Measurements from ENCODE around the gene ICAM1. TPM values are rescaled to one million over a fixed set of nuclear protein-coding genes. Genes with fewer than 3 reads are reported as not detected.

The ICAM1 gene
- total RNA-seq, 1 experiment from 2014 or later: 23.8 TPM

DNA sequence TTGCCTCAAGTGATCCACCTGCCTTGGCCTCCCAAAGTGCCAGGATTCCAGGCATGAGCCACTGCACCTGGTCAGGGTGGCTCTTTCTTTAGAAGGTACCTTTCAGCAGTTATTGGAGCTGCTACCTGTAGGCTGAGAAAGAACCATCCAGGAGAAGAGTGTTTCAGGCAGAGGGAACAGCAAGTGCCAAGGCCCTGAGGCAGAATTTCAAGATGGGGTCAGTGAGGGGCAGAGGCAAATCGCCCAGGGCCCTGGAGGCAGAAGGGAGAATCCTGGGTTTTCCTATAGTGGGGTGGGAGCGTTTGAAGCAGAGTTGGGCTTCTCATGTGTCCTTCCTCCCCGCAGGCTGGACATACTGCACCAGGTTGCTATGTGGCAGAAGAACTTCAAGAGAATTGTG, 16.7 kb upstream of the ICAM1 start:
- peaks cover 13% of the 10 kb centered on the region; the same call in 1 of the 2 replicates for H3K36me3 ChIP-seq (ENCODE audit: low read depth)
- ChIA-PET CTCF (interaction anchor here (0.6 kb wide), 1 partner anchor 177 kb away, joined by 8 read pairs; no protein-coding TSS in a partner anchor), POLR2A (ENCODE audit: unreplicated experiment) (no interaction called here)
- peaks cover 4% of the 10 kb centered on the region; the same call in 1 of the 2 replicates for H3K4me1 ChIP-seq (replicated peaks; ENCODE audit: insufficient read depth)
- H3K27me3 ChIP-seq (ENCODE audit: insufficient read depth, low read depth): no peaks in the 10 kb centered on the region
- no peaks in the 10 kb centered on the region for H3K9me3 ChIP-seq (ENCODE audit: insufficient read depth, low read depth)
- H3K4me2 ChIP-seq: no peak overlapping the region
- no peaks in the 10 kb centered on the region for H3K9me2 ChIP-seq (ENCODE audit: insufficient read depth)
- TF ChIP-seq EZH2 (IDR thresholded peaks at IDR 0.05; ENCODE audit: low read depth): no peak
- TF ChIP-seq, protein P1, sequence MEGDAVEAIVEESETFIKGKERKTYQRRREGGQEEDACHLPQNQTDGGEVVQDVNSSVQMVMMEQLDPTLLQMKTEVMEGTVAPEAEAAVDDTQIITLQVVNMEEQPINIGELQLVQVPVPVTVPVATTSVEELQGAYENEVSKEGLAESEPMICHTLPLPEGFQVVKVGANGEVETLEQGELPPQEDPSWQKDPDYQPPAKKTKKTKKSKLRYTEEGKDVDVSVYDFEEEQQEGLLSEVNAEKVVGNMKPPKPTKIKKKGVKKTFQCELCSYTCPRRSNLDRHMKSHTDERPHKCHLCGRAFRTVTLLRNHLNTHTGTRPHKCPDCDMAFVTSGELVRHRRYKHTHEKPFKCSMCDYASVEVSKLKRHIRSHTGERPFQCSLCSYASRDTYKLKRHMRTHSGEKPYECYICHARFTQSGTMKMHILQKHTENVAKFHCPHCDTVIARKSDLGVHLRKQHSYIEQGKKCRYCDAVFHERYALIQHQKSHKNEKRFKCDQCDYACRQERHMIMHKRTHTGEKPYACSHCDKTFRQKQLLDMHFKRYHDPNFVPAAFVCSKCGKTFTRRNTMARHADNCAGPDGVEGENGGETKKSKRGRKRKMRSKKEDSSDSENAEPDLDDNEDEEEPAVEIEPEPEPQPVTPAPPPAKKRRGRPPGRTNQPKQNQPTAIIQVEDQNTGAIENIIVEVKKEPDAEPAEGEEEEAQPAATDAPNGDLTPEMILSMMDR (conservative IDR thresholded peaks at IDR 0.05): no peak
- H2AFZ ChIP-seq: no peak overlapping the region
- H3K79me2 ChIP-seq (ENCODE audit: low read depth): peaks cover 24% of the 10 kb centered on the region
- no peak for DNase-seq
- peaks cover 7% of the 10 kb centered on the region; the same call in 1 of the 2 replicates for H4K20me1 ChIP-seq (ENCODE audit: insufficient read depth)
- H3F3A ChIP-seq (ENCODE audit: insufficient read depth, low read depth): peaks cover 47% of the 10 kb centered on the region
- intact Hi-C loops (cut with micrococcal nuclease; ENCODE audit: unreplicated experiment): loop anchor here (5.0 kb wide), 3 partner anchors 62 to 157 kb away; partner anchors contain the start of genes DNMT1 and EIF3G
- H3K4me3 ChIP-seq: no peak overlapping the region
- no peak overlapping the region for H3K27ac ChIP-seq
- no TSS peak for BruUV-seq (replicated peaks)

DNA sequence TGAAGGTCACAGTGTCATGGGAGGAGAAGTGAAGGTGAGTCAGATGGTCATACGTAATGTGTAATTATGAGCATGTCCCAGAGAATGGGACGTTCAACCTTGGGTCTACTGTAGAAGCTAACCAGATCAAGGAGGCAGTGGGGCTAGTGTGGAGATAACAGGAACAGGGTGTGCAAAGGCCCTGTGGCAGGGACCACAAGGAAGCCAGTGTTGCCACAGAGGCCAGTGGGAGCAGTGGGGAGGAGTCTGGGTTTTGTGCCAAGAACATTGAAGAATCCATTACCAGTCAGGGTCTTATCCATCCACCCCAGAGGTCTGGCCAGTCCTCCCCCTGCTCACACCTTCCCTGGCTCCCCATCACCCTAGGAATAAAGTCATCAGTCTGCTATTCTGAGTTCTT, 15.6 kb upstream of the ICAM1 start:
- peaks cover 7% of the 10 kb centered on the region; the same call in 1 of the 2 replicates for H4K20me1 ChIP-seq (ENCODE audit: insufficient read depth)
- H3K36me3 ChIP-seq (ENCODE audit: low read depth): peaks cover 13% of the 10 kb centered on the region; the same call in 1 of the 2 replicates
- DNase-seq: no peak
- peaks cover 55% of the 10 kb centered on the region for H3F3A ChIP-seq (ENCODE audit: insufficient read depth, low read depth)
- no peaks in the 10 kb centered on the region for H3K9me2 ChIP-seq (ENCODE audit: insufficient read depth)
- H2AFZ ChIP-seq: no peak overlapping the region
- BruUV-seq (replicated peaks): no TSS peak
- TF ChIP-seq, protein P1 (conservative IDR thresholded peaks at IDR 0.05): no peak
- no peak for TF ChIP-seq EZH2 (IDR thresholded peaks at IDR 0.05; ENCODE audit: low read depth)
- peaks cover 12% of the 10 kb centered on the region for H3K4me1 ChIP-seq (replicated peaks; ENCODE audit: insufficient read depth)
- H3K4me3 ChIP-seq: no peak overlapping the region
- ChIA-PET CTCF (no interaction called here), POLR2A (ENCODE audit: unreplicated experiment) (no interaction called here)
- H3K4me2 ChIP-seq: no peak overlapping the region
- peaks cover 24% of the 10 kb centered on the region for H3K79me2 ChIP-seq (ENCODE audit: low read depth)
- no peak overlapping the region for H3K27ac ChIP-seq
- H3K9me3 ChIP-seq (ENCODE audit: insufficient read depth, low read depth): no peaks in the 10 kb centered on the region
- H3K27me3 ChIP-seq (ENCODE audit: insufficient read depth, low read depth): no peaks in the 10 kb centered on the region
- intact Hi-C loops (cut with micrococcal nuclease; ENCODE audit: unreplicated experiment): loop anchor here (5.0 kb wide), 1 partner anchor 222 kb away; no protein-coding TSS in a partner anchor

DNA sequence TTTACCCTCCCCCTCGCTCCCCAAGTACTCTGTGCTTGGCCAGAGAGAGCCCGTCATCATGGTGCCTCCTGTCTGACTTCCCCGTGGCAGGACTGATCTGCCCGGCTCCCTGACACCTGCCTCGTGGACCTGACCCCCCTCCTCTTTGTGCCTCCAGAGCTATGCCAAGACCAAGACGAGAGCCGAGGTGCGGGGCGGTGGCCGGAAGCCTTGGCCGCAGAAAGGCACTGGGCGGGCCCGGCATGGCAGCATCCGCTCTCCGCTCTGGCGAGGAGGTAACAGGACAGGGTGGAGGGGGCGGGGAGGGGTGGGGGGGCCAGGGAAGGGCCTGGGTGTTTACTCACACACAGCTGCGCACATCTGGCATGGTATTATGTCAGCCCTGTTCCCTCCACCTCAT, 14.4 kb upstream of the ICAM1 start:
- H3K79me2 ChIP-seq (ENCODE audit: low read depth): peaks cover 24% of the 10 kb centered on the region
- intact Hi-C loops (cut with micrococcal nuclease; ENCODE audit: unreplicated experiment): loop anchor here (5.0 kb wide), 1 partner anchor 221 kb away; no protein-coding TSS in a partner anchor
- CTCF ChIA-PET: interaction anchor here (0.6 kb wide), 3 partner anchors 14 to 111 kb away, joined by 3 to 4 read pairs (median 3); no protein-coding TSS in a partner anchor

More for the DNA sequence above, 14.4 kb upstream of the ICAM1 start:
- TF ChIP-seq EZH2 (IDR thresholded peaks at IDR 0.05; ENCODE audit: low read depth): no peak
- TF ChIP-seq, protein P1 (conservative IDR thresholded peaks at IDR 0.05): no peak
- Histone ChIP-seq H3F3A (ENCODE audit: insufficient read depth, low read depth) (peaks cover 55% of the 10 kb centered on the region), H3K4me2 (no peak overlapping the region), H2AFZ (no peak overlapping the region), H3K4me1 (replicated peaks; ENCODE audit: insufficient read depth) (peaks cover 22% of the 10 kb centered on the region), H4K20me1 (ENCODE audit: insufficient read depth) (peaks cover 7% of the 10 kb centered on the region; the same call in 1 of the 2 replicates), H3K9me3 (ENCODE audit: insufficient read depth, low read depth) (no peaks in the 10 kb centered on the region), H3K36me3 (ENCODE audit: low read depth) (peaks cover 13% of the 10 kb centered on the region; the same call in 1 of the 2 replicates), H3K27ac (no peak overlapping the region), H3K4me3 (no peak overlapping the region), H3K27me3 (ENCODE audit: insufficient read depth, low read depth) (no peaks in the 10 kb centered on the region), H3K9me2 (ENCODE audit: insufficient read depth) (no peaks in the 10 kb centered on the region)
- DNase-seq: no peak
- no TSS peak for BruUV-seq (replicated peaks)
- POLR2A ChIA-PET (ENCODE audit: unreplicated experiment): interaction anchor here (0.6 kb wide), 1 partner anchor 14 kb away, joined by 4 read pairs; no protein-coding TSS in a partner anchor

All from PC-9 (cell line).